Nephron (organoid): ENCODE data around the gene ASCC2.

ENCODE experiments used
- H3K27ac Mint-ChIP-seq, 3 experiments: 2 replicates each; pipeline ENCODE4 v1.8.0; 2020; ENCODE audit warnings: mixed read lengths in 3 of 3, mild to moderate bottlenecking in 2 of 3, moderate library complexity in 1 of 3
- H3K27me3 Mint-ChIP-seq: 2 replicates; pipeline ENCODE4 v1.8.0; 2021; ENCODE audit warnings: low read depth, mild to moderate bottlenecking, moderate library complexity, mixed read lengths
- H3K36me3 Mint-ChIP-seq: 2 replicates; pipeline ENCODE4 v1.8.0; 2020; ENCODE audit warnings: low read depth, mixed read lengths
- H3K4me1 Mint-ChIP-seq: 2 replicates; pipeline ENCODE4 v1.8.0; 2020; ENCODE audit warnings: mixed read lengths
- H3K4me3 Mint-ChIP-seq, 3 experiments: 2 replicates each; pipeline ENCODE4 v1.8.0; 2020; ENCODE audit warnings: mild to moderate bottlenecking in 3 of 3, mixed read lengths in 3 of 3, moderate library complexity in 2 of 3
- H3K9me3 Mint-ChIP-seq: 2 replicates; pipeline ENCODE4 v1.8.0; 2020; ENCODE audit warnings: mixed read lengths
- TF ChIP-seq, protein P1 (sequence below), 3 experiments: fragments of 200-600 bp; sonication (generic); IDR thresholded peaks; one replicate each; pipeline ENCODE4 v1.5.0; 2021; ENCODE audit warnings: antibody characterized with exemption in 3 of 3; ENCODE audit not compliant: unreplicated experiment in 3 of 3

ASCC2 gene

DNA sequence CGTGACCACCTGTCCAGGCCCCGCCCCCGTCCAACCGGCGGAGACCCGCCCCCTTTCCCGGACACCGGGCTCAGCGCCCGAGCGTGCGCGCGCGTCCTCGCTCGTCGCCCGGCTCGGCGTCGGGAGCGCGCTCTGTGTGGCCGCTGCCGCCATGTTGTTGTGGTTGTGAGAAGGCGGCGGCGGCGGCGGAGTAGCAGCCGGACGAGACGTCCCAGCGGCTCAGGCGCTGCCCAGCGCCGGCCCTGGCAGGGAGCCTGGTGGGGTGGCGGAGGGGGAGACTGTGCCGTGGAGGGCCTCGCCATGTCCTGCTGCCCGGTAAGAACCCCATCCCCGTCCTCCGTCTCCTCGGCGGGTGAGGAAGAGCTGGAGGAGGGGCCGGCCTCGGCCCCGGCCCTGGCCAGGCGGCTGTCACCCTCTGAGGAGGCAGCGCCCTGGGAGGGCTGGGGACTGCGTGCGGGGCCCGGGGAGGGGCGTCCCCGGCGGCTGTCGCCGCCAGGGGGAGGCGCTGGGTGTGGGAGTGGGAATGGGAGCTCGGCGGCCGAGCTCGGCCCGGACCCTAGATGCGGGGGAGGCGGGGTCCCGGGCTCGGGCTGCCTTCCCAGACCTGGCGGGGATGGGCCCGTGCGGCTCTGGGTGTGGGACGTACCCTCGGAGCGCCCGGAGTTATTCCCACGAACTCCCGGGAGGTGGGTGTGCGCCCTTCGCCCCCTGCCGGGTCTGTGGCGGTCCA is 45.1 kb upstream of the ASCC2 start, which contains the start of gene MTMR3:
Gene MTMR3 (plus strand): TSS at position 130 of the 730 bp plus-strand sequence. CDS start 87,886 bp downstream, outside the sequence.
- H3K9me3 Mint-ChIP-seq, result no peaks in the 10 kb centered on the region
- peaks cover 7% of the 10 kb centered on the region for H3K4me1 Mint-ChIP-seq
- peak within 1 kb of the TSS; percentile 81 to 96 (median 91) for H3K4me3 Mint-ChIP-seq
- H3K27me3 Mint-ChIP-seq, result no peaks in the 10 kb centered on the region
- TF ChIP-seq, protein P1, sequence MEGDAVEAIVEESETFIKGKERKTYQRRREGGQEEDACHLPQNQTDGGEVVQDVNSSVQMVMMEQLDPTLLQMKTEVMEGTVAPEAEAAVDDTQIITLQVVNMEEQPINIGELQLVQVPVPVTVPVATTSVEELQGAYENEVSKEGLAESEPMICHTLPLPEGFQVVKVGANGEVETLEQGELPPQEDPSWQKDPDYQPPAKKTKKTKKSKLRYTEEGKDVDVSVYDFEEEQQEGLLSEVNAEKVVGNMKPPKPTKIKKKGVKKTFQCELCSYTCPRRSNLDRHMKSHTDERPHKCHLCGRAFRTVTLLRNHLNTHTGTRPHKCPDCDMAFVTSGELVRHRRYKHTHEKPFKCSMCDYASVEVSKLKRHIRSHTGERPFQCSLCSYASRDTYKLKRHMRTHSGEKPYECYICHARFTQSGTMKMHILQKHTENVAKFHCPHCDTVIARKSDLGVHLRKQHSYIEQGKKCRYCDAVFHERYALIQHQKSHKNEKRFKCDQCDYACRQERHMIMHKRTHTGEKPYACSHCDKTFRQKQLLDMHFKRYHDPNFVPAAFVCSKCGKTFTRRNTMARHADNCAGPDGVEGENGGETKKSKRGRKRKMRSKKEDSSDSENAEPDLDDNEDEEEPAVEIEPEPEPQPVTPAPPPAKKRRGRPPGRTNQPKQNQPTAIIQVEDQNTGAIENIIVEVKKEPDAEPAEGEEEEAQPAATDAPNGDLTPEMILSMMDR (IDR thresholded peaks at IDR 0.05; ENCODE audit: unreplicated experiment in 3 of 3), result peak; percentile 31 to 58 (median 38)
- no peaks in the 10 kb centered on the region for H3K36me3 Mint-ChIP-seq
- H3K27ac Mint-ChIP-seq, result peak within 1 kb of the TSS; percentile 72 to 87 (median 76)

DNA sequence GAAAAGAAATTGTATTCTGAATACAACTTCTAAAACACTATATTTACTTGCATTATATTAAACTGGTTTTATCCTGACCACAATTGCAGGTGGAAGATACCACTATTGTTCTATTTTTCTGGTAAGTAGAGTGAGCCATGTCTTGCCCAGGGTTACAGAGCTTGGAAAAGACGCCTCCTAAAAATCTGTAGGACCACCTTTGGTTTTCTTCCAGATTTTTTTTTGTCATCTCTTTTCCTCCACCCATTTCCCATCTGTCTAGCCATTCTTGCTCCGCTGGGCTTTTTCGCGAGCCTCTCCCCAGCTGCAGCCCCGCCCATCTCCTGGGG is 44.6 kb upstream of the ASCC2 start:
- Mint-ChIP-seq H3K27ac (peak overlapping the region in 2 of 3 experiments; percentile 68 to 87), H3K27me3 (peaks cover 3% of the 10 kb centered on the region), H3K36me3 (no peaks in the 10 kb centered on the region), H3K4me3 (peak overlapping the region; percentile 81 to 96 (median 91)), H3K4me1 (peaks cover 7% of the 10 kb centered on the region), H3K9me3 (no peaks in the 10 kb centered on the region)
- TF ChIP-seq, protein P1 (IDR thresholded peaks at IDR 0.05; ENCODE audit: unreplicated experiment in 3 of 3), result no peak

DNA sequence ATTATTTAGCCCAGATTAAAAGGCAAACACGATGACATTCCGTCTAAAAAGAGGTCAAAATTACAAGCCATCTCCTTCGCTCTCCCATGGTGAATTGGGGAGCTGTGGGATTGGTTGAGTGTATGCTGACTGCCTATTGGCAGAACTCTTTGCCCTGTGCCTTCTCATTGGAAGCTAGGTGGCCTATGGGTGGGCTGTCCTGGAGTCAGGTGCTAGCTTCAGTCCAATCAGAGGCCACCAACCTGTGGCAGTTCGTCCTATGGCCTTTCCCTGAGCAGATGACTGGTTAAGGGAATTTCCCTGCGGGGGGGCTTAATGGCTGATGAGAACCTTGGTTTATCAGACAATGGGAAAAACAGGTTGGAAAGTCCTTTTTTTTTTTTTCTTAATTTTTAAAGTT is 41.7 kb upstream of the ASCC2 start:
- no peaks in the 10 kb centered on the region for H3K36me3 Mint-ChIP-seq

DNA sequence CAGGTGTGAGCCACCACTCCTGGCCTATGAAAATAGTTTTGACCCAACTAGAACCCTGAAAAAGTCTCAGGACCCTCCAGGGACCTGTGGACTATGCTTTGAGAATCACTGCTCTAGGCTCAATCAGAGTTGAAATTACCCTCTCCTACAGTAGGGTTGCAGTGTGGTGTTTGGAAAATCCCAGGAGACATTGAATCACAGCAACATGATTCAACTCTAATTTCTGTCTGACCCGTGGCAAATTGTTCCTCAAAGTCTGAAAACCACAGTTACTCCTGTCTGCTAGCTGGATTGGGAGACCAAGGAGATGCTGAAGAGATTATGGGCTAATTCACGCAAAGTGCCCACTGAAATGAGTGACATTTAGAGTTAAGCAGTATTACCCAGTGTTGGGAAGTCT is 39.5 kb upstream of the ASCC2 start:
- H3K27me3 Mint-ChIP-seq, result peaks cover 8% of the 10 kb centered on the region
- H3K9me3 Mint-ChIP-seq, result peaks cover 2% of the 10 kb centered on the region
- H3K4me1 Mint-ChIP-seq, result no peaks in the 10 kb centered on the region
- no peaks in the 10 kb centered on the region for H3K36me3 Mint-ChIP-seq
- H3K27ac Mint-ChIP-seq, result no peak overlapping the region
- TF ChIP-seq, protein P1 (IDR thresholded peaks at IDR 0.05; ENCODE audit: unreplicated experiment in 3 of 3), result no peak
- no peak overlapping the region for H3K4me3 Mint-ChIP-seq

More for the DNA sequence above, 41.7 kb upstream of the ASCC2 start:
- Mint-ChIP-seq H3K27me3 (peaks cover 7% of the 10 kb centered on the region), H3K4me3 (no peak overlapping the region), H3K27ac (no peak overlapping the region), H3K4me1 (peaks cover 7% of the 10 kb centered on the region), H3K9me3 (no peaks in the 10 kb centered on the region)
- TF ChIP-seq, protein P1 (IDR thresholded peaks at IDR 0.05; ENCODE audit: unreplicated experiment in 3 of 3), result no peak

DNA sequence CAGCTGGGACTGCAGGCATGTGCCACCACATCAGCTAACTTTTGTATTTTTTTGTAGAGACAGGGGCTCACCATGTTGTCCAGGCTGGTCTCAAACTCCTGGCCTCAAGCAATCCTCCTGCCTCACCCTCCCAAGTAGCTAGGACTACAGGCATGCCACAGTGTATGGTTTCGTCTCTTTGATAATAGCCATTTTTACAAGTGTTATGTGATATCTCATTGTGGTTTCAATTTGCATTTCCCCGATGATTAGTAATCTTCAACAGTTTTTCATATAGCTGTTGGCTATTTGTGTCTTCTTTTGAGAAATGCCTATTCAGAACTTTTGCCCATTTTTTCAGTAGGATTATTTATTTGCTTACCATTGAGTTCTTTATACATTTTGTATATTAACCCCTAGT is 35.9 kb upstream of the ASCC2 start:
- Mint-ChIP-seq H3K36me3 (no peaks in the 10 kb centered on the region), H3K27me3 (peaks cover 19% of the 10 kb centered on the region), H3K27ac (no peak overlapping the region), H3K9me3 (peaks cover 2% of the 10 kb centered on the region), H3K4me1 (peaks cover 19% of the 10 kb centered on the region), H3K4me3 (no peak overlapping the region)
- TF ChIP-seq, protein P1 (IDR thresholded peaks at IDR 0.05; ENCODE audit: unreplicated experiment in 3 of 3), result no peak

DNA sequence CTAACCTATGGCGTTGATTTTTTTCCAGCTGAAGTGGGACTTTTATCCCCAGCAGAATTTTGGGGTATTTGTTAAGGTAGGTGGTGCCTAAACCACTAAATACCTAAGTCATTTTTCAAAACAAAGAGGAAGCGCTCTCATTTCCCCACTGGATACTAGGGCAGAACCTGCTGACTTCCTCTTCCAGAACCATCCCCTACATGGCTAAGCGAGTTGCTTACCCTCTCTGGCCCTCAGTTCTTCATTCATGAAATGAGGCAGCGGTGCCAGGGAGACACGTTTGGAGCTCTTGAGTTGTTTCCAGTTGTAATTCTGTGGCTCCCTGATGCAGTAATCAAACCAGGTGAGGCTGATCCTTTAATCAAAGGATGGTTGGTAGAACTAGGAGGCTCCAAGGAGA is 34.9 kb upstream of the ASCC2 start:
- Mint-ChIP-seq H3K27me3 (peaks cover 18% of the 10 kb centered on the region), H3K27ac (no peak overlapping the region), H3K36me3 (no peaks in the 10 kb centered on the region), H3K4me3 (no peak overlapping the region), H3K9me3 (peaks cover 2% of the 10 kb centered on the region), H3K4me1 (peaks cover 19% of the 10 kb centered on the region)
- TF ChIP-seq, protein P1 (IDR thresholded peaks at IDR 0.05; ENCODE audit: unreplicated experiment in 3 of 3), result no peak
